Measurements from ENCODE around the gene C11orf87.

The C11orf87 gene

GRCh38 chr11:109421981-109422869 is at the start of gene C11orf87:
C11orf87 (plus strand) TSS chr11:109422190; CDS start chr11:109423634, 1,444 bp downstream.
- DNase-seq (ENCODE audit: low read depth in 2 of 2) = no peak

DNA sequence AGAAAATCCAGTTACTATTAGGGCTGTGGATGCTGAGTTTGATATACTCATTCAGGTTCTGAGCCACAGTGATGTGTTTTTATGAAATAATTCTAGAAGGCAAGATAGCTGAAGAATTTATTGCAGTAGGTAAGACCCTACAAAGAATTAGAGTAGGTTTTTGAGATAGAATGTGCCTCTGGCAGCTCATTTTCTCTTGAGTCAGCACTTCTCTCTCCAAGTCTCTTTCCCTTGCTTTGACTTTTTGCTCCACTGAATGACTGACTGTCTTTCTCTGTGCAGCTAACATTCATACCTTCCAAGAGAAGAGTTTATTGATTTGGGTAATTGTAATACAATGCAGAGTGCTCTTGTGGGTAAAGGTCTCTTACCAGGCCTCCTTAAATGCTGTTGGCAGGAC is 48.0 kb upstream of the C11orf87 start:
- no peak for DNase-seq (ENCODE audit: low read depth in 2 of 2)

DNA sequence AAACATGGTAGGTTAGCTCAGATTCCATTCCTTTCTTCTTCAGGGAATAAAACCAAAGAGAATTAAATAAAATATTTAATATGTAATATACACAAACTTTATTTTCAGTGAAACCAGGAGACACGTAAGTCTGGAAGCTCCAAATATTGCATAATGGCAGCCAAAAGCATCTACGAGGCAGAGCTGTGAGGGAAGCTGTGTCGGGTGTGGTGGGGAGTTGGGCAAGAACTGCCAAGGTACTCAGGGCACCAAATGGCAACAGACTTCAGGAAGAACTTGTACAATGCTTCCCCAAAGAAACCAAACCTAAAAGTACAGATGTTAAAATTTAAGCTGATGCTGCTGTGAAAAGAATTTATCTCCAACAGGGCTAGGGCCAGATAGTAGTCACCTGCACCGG is 47.5 kb upstream of the C11orf87 start:
- DNase-seq (ENCODE audit: low read depth in 2 of 2) = no peak

GRCh38 chr11:109377039-109377742 is 44.8 kb upstream of the C11orf87 start:
- no peak for DNase-seq (ENCODE audit: low read depth in 2 of 2)

DNA sequence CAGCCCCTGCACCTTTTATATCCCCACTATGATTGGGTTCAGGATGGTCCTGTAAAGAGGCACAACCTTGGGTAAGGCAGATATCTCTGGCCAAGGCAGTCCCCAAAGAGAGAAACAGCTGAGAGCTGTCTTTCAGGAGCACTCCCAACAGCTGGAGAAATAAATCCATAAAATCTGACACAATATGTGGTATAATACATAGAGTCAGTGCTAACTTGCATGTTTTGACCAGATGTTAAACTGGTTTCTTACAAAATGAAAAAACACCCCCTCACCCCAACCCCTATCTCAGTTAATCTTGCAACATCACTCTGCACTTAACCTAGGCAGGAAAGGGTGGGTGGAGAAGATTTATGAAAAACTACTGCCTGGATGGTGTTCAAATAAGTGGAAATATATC is 44.0 kb upstream of the C11orf87 start:
- DNase-seq (ENCODE audit: low read depth in 2 of 2) = no peak

- no peak for DNase-seq (ENCODE audit: low read depth in 2 of 2)
Observed at GRCh38 chr11:109383306-109383705, 38.7 kb upstream of the C11orf87 start.

DNA sequence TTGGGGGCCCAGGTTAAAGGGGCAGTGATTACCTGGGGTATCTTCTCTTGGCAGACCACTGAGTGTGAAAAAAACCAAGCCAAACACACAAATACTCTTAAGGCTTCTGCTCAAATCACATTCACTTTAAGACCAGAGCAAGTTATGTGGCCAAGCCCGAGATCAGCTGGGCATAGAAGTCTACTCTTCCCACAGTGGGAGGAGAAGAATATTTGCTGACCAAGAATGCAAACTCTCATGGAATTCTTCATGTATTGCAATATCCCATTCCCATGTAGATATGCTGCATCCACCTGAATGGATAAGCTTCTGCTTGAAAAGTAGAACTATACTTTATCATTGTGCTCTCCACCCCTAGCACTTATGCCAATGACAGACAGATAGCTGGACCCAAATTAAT is 37.1 kb upstream of the C11orf87 start:
- DNase-seq (ENCODE audit: low read depth in 2 of 2) = no peak

DNA sequence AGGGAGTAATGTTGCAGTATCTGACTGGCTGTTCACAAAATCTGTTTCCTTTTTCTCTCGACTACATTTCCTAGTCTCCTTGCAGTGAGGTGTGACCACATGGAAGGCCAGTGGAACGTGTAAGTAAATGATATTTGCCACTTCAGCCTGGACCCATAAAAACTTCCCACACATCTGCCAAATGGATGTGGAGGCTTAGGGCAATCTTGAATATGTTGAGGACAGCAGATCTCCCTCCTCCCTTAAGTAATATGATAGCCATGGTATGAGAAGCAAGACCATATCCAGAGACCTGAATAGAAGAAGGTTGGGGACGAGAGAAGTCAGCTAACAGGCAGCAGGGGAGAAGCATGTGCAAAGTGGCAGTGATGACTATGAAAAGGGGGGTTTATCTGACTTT is 33.0 kb upstream of the C11orf87 start:
- DNase-seq (ENCODE audit: low read depth in 2 of 2) = no peak

- DNase-seq (ENCODE audit: low read depth in 2 of 2) = no peak
Observed at GRCh38 chr11:109390752-109391151, 31.2 kb upstream of the C11orf87 start.

DNA sequence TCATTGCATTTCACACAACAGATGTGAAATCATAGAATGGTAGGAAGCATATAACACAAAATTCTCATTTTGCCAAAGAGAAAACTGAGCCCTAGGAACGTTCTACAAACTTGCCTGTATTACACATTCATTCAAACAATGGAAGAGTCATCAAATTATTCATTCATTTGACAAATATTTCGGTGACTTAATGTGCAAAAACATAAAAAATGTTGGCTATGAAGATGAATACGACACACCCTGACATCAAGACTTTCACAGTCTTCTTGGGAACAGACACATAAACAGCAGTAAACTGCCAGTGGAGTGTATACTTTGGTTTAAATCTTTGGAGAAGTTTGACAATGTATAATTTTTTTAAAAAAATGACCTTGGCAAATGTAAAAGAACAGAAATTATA is 20.4 kb upstream of the C11orf87 start:
- DNase-seq (ENCODE audit: low read depth in 2 of 2) = no peak

DNA sequence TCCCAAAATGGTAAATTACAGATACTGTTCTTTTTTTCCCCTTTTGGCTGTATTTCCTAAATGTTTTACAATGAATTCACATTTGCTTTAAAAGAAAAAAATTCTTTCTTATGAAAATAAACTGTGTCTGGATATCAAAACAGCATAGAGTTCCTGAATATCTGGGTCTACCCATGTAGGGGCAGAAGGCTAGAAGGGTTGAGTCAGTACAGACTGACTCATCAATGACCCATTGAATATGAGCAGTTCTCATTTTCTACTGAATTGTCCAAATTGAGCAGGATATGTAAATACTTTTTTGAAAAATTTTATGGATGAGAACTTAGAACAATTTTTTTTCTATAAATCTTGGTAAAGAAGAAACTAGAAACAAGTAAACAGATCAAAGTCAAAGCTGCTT is 16.3 kb upstream of the C11orf87 start:
- no peak for DNase-seq (ENCODE audit: low read depth in 2 of 2)

GRCh38 chr11:109416601-109417000 is 5.4 kb upstream of the C11orf87 start:
- DNase-seq (ENCODE audit: low read depth in 2 of 2) = no peak

DNA sequence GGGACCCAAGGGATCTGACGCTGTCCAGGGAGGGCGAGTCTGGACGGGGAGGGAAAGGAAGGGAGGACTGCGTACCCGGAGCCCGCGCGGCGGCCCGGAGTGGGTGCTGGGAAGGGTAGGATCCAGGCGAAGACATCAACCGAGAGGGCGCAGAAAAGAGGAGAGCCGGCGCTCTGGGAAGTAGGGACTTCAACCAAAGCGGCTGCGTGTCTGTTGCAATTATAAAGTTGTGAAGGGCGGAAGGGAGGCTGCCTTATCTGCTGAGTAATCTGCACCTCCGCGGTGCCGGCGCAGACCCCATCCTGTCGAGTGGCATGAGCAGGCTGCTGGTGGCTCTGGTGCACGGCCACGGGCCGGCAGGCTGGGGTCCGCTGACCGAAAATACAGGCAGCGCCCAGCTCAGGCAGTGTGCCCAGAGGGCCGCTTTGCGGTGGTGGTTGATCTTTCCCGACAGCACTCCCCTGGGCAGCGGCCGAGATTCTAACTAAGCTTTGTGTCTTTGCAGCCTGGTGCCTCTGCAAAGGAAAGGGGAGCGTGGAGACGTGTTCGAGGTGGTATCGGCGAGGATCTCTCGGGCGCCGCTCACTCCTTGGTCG is 978 bp downstream of the C11orf87 start:
- no peak for DNase-seq (ENCODE audit: low read depth in 2 of 2)

DNA sequence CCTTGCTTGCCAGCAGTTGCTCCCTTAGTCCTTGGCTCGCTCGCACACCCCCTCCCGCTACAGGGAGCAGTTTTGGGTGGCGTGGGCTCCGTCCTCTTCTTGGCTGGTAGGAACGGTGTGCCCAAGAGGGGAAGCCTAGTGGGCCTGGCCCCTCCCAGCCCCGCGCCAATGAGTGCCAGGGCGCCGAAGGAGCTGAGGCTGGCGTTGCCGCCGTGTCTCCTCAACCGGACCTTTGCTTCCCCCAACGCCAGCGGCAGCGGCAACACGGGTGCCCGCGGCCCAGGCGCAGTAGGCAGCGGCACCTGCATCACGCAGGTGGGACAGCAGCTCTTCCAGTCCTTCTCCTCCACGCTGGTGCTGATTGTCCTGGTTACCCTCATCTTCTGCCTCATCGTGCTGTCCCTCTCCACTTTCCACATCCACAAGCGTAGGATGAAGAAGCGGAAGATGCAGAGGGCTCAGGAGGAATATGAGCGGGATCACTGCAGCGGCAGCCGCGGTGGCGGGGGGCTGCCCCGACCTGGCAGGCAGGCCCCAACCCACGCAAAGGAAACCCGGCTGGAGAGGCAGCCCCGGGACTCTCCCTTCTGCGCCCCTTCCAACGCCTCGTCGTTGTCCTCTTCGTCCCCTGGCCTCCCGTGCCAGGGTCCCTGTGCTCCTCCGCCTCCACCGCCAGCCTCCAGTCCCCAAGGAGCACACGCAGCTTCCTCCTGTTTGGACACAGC is 1.6 kb downstream of the C11orf87 start:
- no peak for DNase-seq (ENCODE audit: low read depth in 2 of 2)

- no peak for DNase-seq (ENCODE audit: low read depth in 2 of 2)
Observed at GRCh38 chr11:109424901-109425300, 2.9 kb downstream of the C11orf87 start.

- DNase-seq (ENCODE audit: low read depth in 2 of 2) = no peak
Observed at GRCh38 chr11:109425554-109425953, 3.6 kb downstream of the C11orf87 start.

GRCh38 chr11:109426442-109427240 is 4.7 kb downstream of the C11orf87 start:
- no peak for DNase-seq (ENCODE audit: low read depth in 2 of 2)

- no peak for DNase-seq (ENCODE audit: low read depth in 2 of 2)
Observed at GRCh38 chr11:109432105-109432504, 10.1 kb downstream of the C11orf87 start.

DNA sequence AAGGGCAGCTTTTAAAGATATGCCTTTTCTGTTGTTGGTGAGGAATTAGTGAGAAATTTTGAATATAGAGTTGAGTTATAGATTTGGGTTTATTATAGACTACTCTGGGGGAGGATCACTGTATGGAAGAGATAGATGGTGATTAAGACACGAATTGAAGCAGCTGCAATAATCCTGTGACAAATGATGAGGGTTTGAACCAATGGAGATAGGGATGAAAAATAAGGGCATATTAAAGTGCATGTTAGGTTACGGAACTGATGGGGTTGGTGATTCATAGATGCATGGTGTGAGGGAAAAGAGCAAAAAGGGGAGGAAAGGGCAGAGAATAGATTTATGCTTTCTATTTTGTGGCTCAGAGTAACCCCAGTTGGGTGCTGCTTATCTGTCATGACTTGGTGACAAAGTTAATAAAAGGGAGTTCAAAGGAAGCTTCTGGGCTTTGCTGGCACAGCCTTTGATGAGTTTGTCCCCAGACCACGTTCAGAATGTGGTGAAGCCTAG is 11.8 kb downstream of the C11orf87 start:
- no peak for DNase-seq (ENCODE audit: low read depth in 2 of 2)

GRCh38 chr11:109435121-109435742 is 13.2 kb downstream of the C11orf87 start:
- no peak for DNase-seq (ENCODE audit: low read depth in 2 of 2)

GRCh38 chr11:109439684-109440083 is 17.7 kb downstream of the C11orf87 start:
- DNase-seq (ENCODE audit: low read depth in 2 of 2) = no peak
